GM11168 (cell line): ENCODE results near the gene DSCAML1.

Experiments used
- in situ Hi-C: fragments of 300-500 bp; cut with MboI; formaldehyde crosslinking; loops from one replicate; pipeline ENCODE4 v1.12.0; 2022; ENCODE audit warnings: low sequenced_read_pairs; ENCODE audit not compliant: unreplicated experiment

DSCAML1 gene

DNA sequence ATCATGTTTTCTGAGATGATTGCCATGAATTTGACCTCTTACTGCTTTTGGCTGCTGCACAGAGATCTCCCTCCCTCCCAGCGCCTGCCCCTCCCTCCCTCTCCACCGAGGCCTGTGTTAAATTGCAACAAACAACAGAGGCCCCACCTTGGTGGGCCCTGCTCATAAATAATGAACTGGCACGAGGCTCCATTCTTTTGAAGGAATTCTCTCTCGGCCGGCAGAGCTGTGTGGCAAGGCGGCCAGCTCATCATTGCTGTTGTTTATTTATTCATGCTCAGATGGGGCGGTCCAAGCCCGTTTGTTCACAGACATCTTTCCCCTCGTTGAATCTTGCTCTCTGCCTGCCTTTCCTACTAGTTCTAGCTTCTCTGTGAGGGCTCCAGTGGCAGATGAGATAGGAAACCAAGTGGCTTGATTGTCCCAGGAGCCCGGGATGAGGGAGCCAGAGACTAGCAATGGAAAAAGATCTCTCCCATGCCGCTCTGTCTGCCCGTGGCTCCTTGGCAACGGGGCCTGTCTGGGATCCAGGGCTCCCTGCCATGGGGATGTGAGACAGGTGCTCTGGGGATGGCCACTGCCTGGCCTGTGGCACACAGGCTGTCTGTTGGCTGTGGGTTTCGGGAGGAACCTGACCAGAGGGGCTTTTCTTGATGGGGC lies 192.6 kb downstream of the DSCAML1 start:
- in situ Hi-C loops: loop anchor here (10.0 kb wide), 1 partner anchor 150 kb away; no protein-coding TSS in a partner anchor

DNA sequence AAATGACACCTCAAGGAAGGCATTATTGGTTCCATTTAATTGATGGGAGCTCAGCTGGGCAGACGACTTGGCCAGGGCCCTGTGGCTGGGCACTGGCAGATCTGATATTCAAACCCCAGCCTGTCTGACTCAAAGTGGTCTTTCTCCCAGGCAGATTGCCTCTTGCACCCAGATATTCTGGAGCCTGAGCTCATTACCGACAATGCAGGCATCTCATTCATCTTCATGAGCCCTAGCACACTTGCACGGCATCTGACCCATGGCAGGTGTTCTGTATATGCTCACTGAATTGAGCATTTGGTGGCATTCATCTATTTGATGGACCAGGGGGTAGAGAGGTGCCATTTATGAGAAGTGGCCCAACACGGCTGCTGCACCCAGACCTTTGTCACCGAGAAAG lies 193.1 kb downstream of the DSCAML1 start:
- in situ Hi-C loops: loop anchor here (10.0 kb wide), 1 partner anchor 149 kb away; no protein-coding TSS in a partner anchor

DNA sequence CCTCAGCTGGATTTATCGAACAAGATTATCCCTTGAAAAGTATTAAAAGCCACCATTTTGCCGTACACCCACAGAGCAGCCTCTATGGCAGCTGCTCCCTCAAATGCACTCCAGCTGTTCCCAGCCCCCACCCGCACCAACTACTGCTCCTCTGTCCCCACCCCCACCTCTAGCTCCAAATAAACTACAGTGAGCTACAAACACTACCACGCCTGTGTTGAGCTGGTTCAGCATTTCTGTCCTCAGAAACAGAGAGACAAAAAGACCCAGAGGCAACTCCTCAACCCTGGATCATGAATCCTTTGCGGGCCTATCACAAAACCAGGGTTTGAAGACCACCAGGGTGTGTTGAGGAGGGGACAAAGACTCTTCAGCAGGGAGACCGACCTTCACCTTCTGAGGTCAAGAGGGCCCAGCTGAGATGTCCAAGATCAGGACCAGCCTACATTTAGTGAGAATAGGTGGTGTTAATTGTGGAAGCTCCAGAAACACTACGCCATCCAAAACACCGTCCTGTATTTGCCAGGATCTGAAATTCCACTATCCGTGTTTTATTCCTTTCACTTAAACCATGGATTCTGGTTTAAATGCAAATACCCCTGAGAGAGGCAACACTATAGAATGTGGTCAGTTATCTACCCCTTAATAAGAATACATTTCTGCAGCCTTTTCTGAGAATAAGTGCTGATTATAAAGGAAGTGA lies 195.9 kb downstream of the DSCAML1 start:
- in situ Hi-C loops: loop anchor here (10.0 kb wide), 1 partner anchor 146 kb away; no protein-coding TSS in a partner anchor

DNA sequence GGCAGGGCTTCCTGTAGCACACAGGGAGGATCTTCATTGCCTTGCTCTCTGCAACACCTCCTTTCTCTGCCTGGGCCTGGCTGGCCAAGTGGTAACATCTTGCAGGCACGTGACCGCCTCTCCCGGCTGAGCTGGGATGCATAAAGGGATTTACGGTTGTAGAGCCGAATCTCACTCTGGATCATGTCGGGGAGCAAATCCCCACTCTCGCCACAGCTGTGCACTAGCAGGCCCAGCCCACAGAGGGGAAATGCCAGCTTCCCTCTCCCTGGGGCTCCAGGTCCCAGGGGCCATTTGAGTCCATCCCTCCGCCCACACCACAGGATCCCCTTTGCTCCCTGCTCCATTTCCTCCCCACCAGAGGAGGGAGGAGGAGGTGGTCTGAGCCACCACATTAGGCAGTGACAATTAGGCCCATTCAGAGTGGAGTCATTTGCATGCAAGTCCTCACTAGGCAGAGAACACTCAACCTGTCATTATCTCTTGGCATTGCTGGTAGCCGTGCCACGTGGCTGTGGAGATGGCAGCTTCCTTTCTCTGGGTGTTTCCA lies 196.7 kb downstream of the DSCAML1 start:
- in situ Hi-C loops: loop anchor here (10.0 kb wide), 1 partner anchor 146 kb away; no protein-coding TSS in a partner anchor

DNA sequence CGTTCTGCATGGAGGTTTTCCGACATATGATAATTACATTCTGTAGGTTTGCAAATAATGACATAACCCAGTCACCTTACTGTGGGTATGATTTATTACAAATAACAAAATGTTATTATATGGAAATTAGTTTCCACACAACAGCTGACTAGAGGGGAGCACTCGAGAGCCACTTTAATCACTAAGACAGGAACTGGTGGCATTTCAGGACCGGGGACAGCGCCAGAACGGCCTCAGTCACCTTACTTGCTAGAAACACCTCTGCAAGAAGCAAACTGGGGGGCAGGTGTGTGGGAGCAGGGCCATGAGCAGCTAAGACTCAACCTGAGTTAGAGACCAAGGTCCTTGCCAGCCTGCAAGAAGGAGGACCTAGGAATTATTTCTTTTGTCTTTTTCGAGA lies 199.9 kb downstream of the DSCAML1 start:
- in situ Hi-C loops: no loop called here

DNA sequence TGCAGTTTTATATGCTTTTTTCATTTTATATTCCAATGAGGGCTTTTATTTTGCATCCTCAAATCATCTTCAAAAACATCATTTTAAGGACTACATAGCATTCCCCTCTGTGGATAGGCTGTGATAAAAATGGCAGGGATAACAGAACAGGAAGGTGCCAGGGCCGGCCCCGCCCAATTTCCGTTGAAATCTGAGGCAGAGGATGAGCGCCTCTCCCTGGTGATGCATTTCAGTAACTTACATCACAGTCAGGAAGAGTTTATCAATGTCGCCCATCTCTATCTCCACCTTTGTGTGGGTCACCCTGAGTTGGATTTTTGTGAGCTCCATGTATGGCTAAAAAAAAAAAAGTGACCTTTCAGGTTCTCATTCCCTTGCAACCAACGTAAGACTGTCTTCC lies 201.6 kb downstream of the DSCAML1 start:
- in situ Hi-C loops: no loop called here

DNA sequence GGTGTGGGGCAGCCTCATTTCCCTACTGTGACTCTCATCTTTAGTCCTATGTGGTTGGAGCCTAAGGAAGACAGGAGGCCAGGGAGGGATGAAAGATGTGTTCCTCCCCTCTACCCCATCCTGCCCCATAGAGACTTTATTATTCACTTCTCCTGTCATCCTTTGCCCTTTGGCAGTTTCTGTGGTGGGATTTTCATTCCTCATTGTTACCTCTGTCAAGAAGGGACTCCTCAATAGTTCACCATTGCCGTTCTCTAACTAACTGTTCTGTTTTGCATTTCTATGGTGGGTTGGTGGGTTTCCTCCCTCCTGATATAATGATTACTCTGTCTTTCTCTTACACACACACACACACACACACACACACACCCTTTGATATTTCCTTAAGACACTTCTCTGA lies 202.3 kb downstream of the DSCAML1 start:
- in situ Hi-C loops: no loop called here

DNA sequence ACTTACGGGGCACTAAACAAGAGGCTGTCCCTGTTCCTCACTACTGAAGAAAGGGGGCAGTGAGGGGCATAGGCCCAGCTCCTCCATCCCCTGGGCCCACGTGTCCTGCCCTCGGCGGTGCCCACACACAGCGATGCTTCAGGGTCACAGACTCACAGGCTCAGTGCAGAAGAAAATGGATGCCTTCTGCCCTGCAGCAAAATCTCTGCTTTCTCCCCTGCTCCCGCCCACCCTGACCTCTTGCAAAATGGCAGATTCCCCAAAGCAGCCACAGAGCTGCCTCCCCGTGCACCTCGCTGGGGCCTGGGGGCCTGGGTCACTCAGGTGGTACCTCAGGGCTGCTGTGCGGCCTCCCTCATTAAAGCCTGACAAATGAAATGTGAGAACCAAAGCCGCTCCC lies 204.0 kb downstream of the DSCAML1 start:
- in situ Hi-C loops: no loop called here

DNA sequence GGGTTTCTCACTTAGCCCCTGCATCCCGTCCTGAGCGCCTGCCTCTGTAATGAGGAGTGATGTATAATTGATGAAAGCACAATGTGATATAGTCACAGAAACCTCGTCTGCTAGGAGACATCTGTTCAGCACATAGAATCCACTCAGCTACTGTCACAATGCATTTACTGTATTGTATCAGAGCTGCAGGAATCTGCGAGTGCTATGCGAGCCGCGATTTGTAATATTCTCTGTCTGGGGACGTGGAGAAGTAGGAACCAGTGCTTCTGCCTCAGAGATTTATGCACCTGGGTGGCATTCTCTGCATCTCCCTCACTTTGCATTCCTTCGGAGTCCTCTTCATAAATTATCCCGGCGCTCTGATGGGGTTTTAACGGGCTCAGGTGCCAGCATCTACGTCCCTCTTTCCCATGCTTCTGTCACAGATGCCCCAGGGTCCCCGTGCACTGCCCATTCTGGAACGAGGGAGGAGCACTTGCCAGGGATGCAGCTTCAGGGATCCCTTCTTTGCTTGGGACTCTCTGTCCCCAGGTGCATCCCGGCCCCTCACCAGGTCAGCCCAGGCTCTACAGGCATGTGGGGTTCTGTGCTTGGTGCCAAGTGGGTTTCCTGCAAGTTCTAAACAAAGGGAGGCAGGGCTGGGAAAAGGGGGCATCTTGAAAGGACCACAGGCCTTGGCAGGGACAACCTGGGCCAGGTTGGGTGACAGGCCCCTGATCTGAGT lies 205.5 kb downstream of the DSCAML1 start:
- in situ Hi-C loops: no loop called here

DNA sequence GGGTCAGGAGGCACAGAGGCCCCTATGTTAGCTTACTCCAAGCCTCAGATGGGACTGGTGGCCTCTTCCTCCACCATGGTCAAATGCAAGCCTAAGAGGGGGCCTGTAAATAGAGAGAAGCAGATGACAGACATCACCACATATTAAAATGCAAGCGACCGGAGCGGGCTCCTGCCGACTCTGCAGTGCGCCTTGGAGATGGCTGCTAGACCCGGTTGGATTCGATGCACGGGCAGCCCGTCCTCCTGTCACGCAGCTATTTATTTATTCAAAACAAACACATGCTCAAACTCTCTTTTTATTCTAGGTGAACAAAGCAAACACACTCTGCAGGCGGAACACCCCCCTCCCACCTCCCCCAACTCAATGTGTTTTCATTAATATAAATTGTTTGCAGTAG lies 208.0 kb downstream of the DSCAML1 start:
- in situ Hi-C loops: no loop called here

DNA sequence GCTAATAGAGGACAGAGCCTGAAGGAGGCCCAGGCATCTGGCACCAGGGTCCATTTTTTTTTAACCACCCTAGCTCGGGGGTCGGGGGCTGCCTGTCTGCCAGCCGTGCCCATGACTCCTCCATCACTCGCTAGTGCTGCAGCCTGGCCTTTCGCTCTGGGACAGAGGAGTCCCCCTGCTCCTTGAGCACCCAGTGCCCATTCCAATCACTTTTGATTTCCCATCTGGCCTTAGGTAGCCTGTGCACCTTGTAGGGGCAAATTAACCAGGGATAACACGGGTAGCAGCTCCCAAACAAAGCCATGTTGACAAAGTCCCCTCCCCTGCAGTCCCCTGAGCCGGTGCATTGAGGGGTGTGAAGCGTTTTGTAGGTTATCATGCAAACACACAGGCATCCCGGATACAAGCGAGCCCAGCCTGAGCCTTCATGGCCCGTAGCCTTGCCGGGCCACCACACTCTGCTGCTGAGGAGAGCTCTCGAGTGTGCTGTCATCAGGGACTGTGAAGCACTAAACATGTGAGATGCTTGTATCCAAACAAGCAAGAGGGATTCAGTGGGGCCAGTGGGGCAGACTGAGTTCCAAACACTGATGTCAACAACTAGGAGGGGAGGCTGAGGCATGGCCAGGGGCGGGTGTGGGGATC lies 208.7 kb downstream of the DSCAML1 start:
- in situ Hi-C loops: no loop called here

DNA sequence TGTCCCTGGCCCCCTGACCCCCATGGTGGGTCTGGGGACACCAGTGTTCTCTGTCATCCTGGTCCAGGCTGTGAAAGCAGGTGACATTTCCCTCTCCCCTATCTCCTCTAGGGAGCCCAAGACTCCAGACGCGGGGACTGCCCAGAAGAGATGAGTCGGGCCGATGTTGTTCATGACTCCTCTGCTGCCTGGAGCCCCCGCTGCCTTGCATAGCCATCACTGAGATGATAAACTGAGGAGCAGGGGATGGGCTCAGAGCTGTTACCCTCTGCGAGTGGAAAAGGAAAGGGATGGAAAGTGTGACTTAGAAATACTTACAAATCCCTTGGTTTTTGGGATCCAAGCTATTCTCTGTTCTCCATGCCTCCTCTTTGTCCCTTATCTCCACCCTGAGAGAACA lies 209.6 kb downstream of the DSCAML1 start:
- in situ Hi-C loops: no loop called here

DNA sequence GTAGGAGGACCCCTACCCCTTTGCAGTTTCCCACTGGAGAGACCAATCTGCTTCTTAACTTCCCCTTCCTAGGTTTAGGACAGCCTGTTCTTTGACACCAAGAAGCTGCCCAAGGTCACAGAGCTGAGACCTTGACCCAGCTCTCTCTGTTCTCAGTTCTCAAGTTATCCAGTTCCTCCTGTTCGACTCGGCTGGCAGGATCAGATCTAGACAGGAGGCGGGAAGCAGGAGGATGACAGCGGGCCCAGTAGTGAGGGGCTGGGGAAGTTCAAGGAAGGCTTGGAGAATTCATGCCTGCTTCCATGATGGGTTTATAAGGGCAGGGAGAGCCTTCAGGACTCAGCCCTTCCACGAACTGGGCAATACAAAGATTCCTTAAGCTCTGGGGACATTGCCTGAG lies 210.6 kb downstream of the DSCAML1 start:
- in situ Hi-C loops: no loop called here

DNA sequence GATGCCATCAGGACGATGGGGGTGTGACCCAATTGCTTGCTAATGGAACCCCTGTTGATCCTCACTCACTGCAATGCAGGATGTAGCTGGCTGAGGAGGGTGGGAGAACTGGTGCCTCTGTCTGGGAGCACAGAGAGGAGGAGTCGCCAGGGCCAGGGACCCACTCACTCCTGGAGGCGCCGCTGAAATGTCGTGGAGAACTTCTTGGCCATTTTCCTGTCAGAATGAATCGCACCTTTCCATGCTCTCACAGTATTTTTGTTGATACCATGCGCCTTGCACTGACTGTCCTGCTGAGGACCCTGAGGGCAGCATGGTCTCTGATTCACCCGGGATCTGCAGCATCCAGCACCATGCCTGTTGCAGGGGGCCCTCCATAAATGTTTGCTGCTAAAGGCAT lies 211.4 kb downstream of the DSCAML1 start:
- in situ Hi-C loops: no loop called here

DNA sequence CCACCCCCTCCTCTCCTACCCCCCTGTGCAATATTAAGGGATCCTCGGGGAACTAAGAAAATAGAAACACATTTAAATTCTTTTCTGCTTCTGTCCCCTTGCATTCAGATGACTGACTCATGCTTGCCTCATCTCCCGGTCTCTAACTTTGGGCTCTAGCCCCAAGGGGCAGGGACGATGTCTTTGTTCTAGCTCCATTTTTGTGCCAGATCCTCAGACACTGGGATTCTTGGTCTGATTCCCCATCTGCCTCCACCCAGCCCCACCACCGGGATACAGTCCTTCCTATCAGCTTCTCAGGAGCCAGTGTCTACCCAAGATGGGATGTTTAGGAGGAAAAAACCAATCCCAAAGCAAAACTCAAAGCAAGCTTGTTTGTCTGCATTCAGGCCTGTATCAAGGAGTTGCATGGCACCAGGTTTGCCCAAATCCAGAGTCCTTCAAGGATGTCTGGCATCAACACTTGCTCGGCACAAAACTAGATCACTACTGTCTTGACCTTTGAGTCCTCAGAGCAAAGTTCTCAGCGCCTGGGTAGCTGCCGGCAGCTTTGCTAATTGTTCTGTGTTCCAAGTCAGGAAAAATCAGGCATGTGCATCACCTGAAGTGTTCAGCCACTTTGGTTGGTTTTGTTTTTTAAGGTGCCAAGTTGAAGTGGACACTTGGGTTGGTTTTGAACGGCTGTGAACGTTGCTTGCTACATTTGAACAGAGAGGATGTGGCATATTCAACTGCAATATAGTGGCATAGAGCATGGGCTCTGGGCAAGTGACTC lies 212.8 kb downstream of the DSCAML1 start:
- in situ Hi-C loops: no loop called here

DNA sequence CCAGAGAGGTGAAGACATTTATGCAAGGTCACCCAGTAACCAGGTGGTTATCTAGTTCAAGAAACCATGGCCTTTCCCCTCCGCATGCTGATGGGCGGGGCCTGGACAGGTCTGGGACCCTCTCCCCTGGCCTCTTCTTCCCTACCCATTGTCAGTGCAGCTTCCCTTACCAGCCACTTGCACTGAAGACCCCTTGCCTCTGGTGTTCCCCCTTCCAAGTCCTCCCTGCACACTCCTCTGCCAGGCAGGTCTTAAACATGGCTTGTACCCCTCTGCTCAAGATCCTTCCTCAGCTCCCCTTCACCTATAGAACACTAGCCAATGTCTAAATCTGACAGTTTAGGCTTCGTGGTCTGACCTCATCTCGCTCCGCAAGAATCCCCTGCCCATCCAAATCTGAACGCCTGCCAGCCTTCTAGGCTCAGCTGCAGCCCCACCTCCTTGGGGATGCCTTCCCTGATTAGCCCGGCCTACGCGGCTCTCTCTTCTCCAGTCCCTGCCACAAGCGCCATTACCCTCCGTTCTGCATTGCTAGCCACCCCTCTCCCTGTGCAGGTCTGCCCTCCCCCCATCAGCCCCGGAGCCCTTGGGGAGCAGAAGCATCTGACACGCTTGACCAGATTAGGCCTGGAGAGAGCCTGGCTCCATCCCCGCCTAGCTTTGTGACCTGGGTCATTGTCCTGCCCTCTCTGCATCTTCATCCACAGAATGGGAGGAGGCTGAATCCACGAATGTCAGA lies 213.8 kb downstream of the DSCAML1 start:
- in situ Hi-C loops: no loop called here

DNA sequence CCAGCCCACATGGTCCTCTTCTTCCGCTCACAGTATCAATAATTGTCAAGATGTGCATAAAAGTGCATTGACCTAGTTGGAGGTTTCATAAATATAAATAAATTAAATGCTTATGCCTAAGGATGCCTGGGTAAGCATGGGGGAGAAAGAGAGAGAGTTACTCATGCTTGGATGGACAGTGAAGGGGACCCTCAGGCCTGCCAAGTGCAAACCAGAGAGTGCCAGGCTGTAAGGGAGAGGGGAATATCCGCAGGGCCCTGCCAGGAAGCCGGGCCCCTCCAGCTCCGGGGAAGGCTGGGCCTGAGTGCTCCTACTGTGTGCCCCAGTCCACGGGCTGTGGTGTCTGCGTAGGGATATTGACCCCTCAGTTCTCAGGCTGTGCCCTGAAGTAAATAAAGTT lies 214.6 kb downstream of the DSCAML1 start:
- in situ Hi-C loops: no loop called here

DNA sequence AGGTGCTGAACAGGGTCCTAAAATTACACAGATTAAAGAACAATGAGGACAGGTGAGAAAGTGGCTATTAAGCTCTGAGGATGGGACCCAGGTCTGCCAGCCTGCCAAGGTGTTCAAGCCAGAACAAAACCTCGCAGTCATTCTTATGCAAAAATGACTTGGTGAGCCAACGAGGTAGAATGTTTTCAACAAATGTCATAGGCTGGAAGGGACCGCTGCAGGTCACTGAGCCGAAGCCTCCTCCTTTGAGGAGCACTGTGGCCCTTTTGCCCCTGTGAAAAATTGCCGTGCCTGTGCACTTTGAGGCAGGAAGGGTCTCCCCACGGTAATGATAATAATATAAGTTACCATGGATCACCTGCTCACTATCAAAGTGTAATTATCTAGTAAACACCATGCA lies 216.2 kb downstream of the DSCAML1 start:
- in situ Hi-C loops: no loop called here

DNA sequence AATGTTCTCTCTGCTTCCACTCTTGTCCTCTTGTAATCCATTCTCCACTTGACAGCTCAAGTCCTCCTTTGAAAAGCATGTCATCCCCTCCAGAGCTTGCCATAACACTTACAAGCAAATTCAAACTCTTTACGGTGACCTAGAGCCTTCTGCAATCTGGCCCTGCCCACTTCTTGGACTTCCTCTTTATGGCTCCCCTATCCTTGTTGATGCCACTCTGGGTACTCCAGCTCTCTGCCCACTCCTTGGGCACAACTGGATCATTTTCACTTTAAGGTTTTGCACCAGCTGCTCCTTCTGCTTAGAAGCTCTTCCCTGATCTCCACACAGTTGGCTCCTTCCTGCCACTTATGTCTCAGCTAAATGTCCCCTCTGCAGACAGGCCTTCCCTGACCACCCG lies 217.9 kb downstream of the DSCAML1 start:
- in situ Hi-C loops: no loop called here
